HepG2 (cell line): Measurements from ENCODE around the gene SREBF1. TPM values are rescaled to one million over a fixed set of nuclear protein-coding genes. Genes with fewer than 3 reads are reported as not detected.

Source experiments
- ARNT ChIP-seq: fragments of 450-650 bp; IDR thresholded peaks from 2 replicates; pipeline ENCODE4 v1.6.1; 2017
- BCL6 ChIP-seq: IDR thresholded peaks from 2 replicates; pipeline ENCODE4 v1.6.1; 2016; ENCODE audit warnings: missing genetic modification reagents, missing compliant biosample characterization
- CHCHD3 ChIP-seq: sonication (generic); formaldehyde crosslinking; IDR thresholded peaks from 2 replicates; pipeline ENCODE4 v1.8.0; 2022; ENCODE audit warnings: mild to moderate bottlenecking, missing genetic modification reagents, moderate library complexity
- CREM ChIP-seq, 2 experiments: sonication (generic) in 1 of 2; formaldehyde crosslinking in 1 of 2; IDR thresholded peaks; 2 replicates each; pipeline versions ENCODE4 v1.4.0 to v1.6.1; 2016 to 2020; ENCODE audit warnings: antibody characterized with exemption in 1 of 2, mild to moderate bottlenecking in 1 of 2, missing genetic modification reagents in 1 of 2
- MTA1 ChIP-seq: sonication (generic); formaldehyde crosslinking; IDR thresholded peaks from 2 replicates; pipeline ENCODE4 v1.4.0; 2020; ENCODE audit warnings: missing genetic modification reagents, mild to moderate bottlenecking, borderline replicate concordance
- MYNN ChIP-seq: sonication (generic); formaldehyde crosslinking; IDR thresholded peaks from 2 replicates; pipeline ENCODE4 v1.4.0; 2020; ENCODE audit warnings: mild to moderate bottlenecking, low read depth, missing genetic modification reagents
- NCOA1 ChIP-seq: sonication (generic); formaldehyde crosslinking; IDR thresholded peaks from 2 replicates; pipeline ENCODE4 v1.9.0; 2021; ENCODE audit warnings: missing genetic modification reagents
- POLR2AphosphoS5 ChIP-seq: IDR thresholded peaks from 2 replicates; pipeline ENCODE4 v1.6.1; 2012; ENCODE audit warnings: low read depth, low read length
- REL ChIP-seq: sonication (generic); formaldehyde crosslinking; conservative IDR thresholded peaks from 2 replicates; pipeline ENCODE4 v1.8.0; 2022; ENCODE audit warnings: mild to moderate bottlenecking, missing genetic modification reagents, moderate library complexity
- ZNF180 ChIP-seq: sonication (generic); formaldehyde crosslinking; IDR thresholded peaks from 2 replicates; pipeline ENCODE4 v1.4.0; 2020; ENCODE audit warnings: low read depth, missing genetic modification reagents, borderline replicate concordance
- ZNF337 ChIP-seq: sonication (generic); formaldehyde crosslinking; IDR thresholded peaks from 2 replicates; pipeline ENCODE4 v1.5.1; 2020; ENCODE audit warnings: missing genetic modification reagents, low read depth, mild to moderate bottlenecking, borderline replicate concordance
- ZNF761 ChIP-seq: sonication (generic); formaldehyde crosslinking; conservative IDR thresholded peaks from 2 replicates; pipeline ENCODE4 v1.4.0; 2020; ENCODE audit warnings: mild to moderate bottlenecking, missing genetic modification reagents
- polyA plus RNA-seq, 8 experiments: library from polyadenylated mRNA; depleted of rRNA in 3 of 8; stranded (reverse) in 7 of 8; unstranded in 1 of 8; fragments of >200 nt; fragmentation: Illumina TruSeq in 4 of 8; extraction: Trizol in 4 of 8; gene quantifications; 2 replicates each; pipeline versions ENCODE4 v1.2.1 to v1.2.3, GENCODE V29; 2011 to 2016; ENCODE audit warnings: low read depth in 4 of 8, missing spikeins in 1 of 8, mixed read lengths in 1 of 8; ENCODE audit not compliant: insufficient read depth in 1 of 8
- total RNA-seq, 5 experiments: library from RNA; depleted of rRNA; stranded (reverse); fragments of >200 nt; fragmentation: Illumina TruSeq; extraction: Trizol; gene quantifications; 2 replicates each; pipeline ENCODE4 v1.2.3, GENCODE V29; 2016; ENCODE audit warnings: low read depth in 1 of 5
- TF ChIP-seq, protein P1 (sequence below): IDR thresholded peaks from 2 replicates; pipeline ENCODE4 v1.6.1; 2016; ENCODE audit warnings: low read depth, missing genetic modification reagents, missing compliant biosample characterization
- TF ChIP-seq, protein P2 (sequence below): sonication (generic); formaldehyde crosslinking; IDR thresholded peaks from 2 replicates; pipeline ENCODE4 v1.4.0; 2020; ENCODE audit warnings: missing genetic modification reagents, borderline replicate concordance
- TF ChIP-seq, protein P3 (sequence below): sonication (generic); formaldehyde crosslinking; IDR thresholded peaks from 2 replicates; pipeline ENCODE4 v1.4.0; 2020; ENCODE audit warnings: missing genetic modification reagents
- TF ChIP-seq, protein P4 (sequence below): sonication (generic); IDR thresholded peaks from 2 replicates; pipeline ENCODE4 v1.6.1; 2016; ENCODE audit warnings: low read depth, borderline replicate concordance
- TF ChIP-seq, protein P5 (sequence below): sonication (generic); formaldehyde crosslinking; IDR thresholded peaks from 2 replicates; pipeline ENCODE4 v1.4.0; 2020; ENCODE audit warnings: low read depth, mild to moderate bottlenecking, missing genetic modification reagents

Gene SREBF1
- total and polyA plus RNA-seq, 2 of the 13 experiments (the other 11 are each of a cell fraction or from before 2014, with no cell fraction given), result 34.3 to 38.0 TPM

DNA sequence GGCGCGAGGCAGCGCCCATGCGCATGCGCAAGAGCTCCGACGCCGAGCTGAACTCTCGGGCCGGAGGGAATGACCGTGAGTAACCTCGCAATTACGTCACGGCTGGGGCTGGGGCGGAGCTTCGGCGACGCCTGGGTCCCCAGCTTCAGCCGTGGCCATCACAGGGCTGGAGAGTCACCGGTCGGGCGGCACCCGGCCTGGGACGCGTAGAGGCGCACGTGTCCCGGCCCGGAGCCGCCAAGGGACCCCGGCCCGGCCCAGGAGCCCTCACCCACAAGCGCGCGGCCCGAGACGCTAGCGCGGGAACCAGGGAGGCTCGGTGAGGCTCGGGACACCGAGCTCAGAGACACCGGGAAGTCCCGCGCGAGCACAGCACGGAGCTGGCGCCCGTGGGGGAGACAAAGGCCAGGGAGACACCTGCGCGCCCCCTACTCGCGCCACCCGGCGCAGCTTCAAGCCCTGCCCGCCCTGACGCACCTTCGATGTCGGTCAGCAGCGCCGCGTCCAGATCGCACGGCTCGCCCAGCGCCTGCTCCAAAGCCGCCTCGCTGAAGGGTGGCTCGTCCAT lies 452 bp downstream of the SREBF1 start (continued):
- TF ChIP-seq MTA1 (CRISPR knock-in tag) (no peak), REL (CRISPR knock-in tag) (peak; percentile 92; the same call in 1 of the 2 replicates), ZNF337 (CRISPR knock-in tag) (no peak; the same call in 1 of the 2 replicates), ARNT (no peak), POLR2AphosphoS5 (peak; percentile 86), CHCHD3 (CRISPR knock-in tag) (peak; percentile 77; the same call in 1 of the 2 replicates), MYNN (no peak; the same call in 1 of the 2 replicates), NCOA1 (CRISPR knock-in tag) (no peak; the same call in 1 of the 2 replicates), BCL6 (CRISPR knock-in tag) (peak; percentile 74), ZNF180 (no peak), ZNF761 (CRISPR knock-in tag) (peak; percentile 60), CREM (IDR thresholded peaks at IDR 0.05) (peak; percentile 73; the same call in 1 of the 2 replicates), CREM (CRISPR knock-in tag; IDR thresholded peaks at IDR 0.05) (no peak)
- TF ChIP-seq, protein P1, sequence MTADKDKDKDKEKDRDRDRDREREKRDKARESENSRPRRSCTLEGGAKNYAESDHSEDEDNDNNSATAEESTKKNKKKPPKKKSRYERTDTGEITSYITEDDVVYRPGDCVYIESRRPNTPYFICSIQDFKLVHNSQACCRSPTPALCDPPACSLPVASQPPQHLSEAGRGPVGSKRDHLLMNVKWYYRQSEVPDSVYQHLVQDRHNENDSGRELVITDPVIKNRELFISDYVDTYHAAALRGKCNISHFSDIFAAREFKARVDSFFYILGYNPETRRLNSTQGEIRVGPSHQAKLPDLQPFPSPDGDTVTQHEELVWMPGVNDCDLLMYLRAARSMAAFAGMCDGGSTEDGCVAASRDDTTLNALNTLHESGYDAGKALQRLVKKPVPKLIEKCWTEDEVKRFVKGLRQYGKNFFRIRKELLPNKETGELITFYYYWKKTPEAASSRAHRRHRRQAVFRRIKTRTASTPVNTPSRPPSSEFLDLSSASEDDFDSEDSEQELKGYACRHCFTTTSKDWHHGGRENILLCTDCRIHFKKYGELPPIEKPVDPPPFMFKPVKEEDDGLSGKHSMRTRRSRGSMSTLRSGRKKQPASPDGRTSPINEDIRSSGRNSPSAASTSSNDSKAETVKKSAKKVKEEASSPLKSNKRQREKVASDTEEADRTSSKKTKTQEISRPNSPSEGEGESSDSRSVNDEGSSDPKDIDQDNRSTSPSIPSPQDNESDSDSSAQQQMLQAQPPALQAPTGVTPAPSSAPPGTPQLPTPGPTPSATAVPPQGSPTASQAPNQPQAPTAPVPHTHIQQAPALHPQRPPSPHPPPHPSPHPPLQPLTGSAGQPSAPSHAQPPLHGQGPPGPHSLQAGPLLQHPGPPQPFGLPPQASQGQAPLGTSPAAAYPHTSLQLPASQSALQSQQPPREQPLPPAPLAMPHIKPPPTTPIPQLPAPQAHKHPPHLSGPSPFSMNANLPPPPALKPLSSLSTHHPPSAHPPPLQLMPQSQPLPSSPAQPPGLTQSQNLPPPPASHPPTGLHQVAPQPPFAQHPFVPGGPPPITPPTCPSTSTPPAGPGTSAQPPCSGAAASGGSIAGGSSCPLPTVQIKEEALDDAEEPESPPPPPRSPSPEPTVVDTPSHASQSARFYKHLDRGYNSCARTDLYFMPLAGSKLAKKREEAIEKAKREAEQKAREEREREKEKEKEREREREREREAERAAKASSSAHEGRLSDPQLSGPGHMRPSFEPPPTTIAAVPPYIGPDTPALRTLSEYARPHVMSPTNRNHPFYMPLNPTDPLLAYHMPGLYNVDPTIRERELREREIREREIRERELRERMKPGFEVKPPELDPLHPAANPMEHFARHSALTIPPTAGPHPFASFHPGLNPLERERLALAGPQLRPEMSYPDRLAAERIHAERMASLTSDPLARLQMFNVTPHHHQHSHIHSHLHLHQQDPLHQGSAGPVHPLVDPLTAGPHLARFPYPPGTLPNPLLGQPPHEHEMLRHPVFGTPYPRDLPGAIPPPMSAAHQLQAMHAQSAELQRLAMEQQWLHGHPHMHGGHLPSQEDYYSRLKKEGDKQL, result no peak
- TF ChIP-seq, protein P2, sequence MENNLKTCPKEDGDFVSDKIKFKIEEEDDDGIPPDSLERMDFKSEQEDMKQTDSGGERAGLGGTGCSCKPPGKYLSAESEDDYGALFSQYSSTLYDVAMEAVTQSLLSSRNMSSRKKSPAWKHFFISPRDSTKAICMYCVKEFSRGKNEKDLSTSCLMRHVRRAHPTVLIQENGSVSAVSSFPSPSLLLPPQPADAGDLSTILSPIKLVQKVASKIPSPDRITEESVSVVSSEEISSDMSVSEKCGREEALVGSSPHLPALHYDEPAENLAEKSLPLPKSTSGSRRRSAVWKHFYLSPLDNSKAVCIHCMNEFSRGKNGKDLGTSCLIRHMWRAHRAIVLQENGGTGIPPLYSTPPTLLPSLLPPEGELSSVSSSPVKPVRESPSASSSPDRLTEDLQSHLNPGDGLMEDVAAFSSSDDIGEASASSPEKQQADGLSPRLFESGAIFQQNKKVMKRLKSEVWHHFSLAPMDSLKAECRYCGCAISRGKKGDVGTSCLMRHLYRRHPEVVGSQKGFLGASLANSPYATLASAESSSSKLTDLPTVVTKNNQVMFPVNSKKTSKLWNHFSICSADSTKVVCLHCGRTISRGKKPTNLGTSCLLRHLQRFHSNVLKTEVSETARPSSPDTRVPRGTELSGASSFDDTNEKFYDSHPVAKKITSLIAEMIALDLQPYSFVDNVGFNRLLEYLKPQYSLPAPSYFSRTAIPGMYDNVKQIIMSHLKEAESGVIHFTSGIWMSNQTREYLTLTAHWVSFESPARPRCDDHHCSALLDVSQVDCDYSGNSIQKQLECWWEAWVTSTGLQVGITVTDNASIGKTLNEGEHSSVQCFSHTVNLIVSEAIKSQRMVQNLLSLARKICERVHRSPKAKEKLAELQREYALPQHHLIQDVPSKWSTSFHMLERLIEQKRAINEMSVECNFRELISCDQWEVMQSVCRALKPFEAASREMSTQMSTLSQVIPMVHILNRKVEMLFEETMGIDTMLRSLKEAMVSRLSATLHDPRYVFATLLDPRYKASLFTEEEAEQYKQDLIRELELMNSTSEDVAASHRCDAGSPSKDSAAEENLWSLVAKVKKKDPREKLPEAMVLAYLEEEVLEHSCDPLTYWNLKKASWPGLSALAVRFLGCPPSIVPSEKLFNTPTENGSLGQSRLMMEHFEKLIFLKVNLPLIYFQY, result peak; percentile 86
- TF ChIP-seq, protein P3, sequence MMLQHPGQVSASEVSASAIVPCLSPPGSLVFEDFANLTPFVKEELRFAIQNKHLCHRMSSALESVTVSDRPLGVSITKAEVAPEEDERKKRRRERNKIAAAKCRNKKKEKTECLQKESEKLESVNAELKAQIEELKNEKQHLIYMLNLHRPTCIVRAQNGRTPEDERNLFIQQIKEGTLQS (CRISPR knock-in tag), result no peak
- TF ChIP-seq, protein P4, sequence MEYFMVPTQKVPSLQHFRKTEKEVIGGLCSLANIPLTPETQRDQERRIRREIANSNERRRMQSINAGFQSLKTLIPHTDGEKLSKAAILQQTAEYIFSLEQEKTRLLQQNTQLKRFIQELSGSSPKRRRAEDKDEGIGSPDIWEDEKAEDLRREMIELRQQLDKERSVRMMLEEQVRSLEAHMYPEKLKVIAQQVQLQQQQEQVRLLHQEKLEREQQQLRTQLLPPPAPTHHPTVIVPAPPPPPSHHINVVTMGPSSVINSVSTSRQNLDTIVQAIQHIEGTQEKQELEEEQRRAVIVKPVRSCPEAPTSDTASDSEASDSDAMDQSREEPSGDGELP, result peak; percentile 67; the same call in 1 of the 2 replicates
- TF ChIP-seq, protein P5, sequence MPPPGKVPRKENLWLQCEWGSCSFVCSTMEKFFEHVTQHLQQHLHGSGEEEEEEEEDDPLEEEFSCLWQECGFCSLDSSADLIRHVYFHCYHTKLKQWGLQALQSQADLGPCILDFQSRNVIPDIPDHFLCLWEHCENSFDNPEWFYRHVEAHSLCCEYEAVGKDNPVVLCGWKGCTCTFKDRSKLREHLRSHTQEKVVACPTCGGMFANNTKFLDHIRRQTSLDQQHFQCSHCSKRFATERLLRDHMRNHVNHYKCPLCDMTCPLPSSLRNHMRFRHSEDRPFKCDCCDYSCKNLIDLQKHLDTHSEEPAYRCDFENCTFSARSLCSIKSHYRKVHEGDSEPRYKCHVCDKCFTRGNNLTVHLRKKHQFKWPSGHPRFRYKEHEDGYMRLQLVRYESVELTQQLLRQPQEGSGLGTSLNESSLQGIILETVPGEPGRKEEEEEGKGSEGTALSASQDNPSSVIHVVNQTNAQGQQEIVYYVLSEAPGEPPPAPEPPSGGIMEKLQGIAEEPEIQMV (CRISPR knock-in tag), result peak; percentile 37; the same call in 1 of the 2 replicates
